SIG-M5 treated with dmso at 0.1 percent for 504 hours (cell line): ENCODE data around the gene FGD3.

Source experiments
- DNase-seq: peaks from one replicate; lab custom pipeline; 2025; ENCODE audit not compliant: unreplicated experiment; lab: John Stamatoyannopoulos, UW

The FGD3 gene

GRCh38 chr9:93027750-93028149 lies 80.4 kb downstream of the FGD3 start:
- DNase-seq, result no peak

GRCh38 chr9:93028448-93029006 lies 81.2 kb downstream of the FGD3 start:
- peak; percentile 87 for DNase-seq

DNA sequence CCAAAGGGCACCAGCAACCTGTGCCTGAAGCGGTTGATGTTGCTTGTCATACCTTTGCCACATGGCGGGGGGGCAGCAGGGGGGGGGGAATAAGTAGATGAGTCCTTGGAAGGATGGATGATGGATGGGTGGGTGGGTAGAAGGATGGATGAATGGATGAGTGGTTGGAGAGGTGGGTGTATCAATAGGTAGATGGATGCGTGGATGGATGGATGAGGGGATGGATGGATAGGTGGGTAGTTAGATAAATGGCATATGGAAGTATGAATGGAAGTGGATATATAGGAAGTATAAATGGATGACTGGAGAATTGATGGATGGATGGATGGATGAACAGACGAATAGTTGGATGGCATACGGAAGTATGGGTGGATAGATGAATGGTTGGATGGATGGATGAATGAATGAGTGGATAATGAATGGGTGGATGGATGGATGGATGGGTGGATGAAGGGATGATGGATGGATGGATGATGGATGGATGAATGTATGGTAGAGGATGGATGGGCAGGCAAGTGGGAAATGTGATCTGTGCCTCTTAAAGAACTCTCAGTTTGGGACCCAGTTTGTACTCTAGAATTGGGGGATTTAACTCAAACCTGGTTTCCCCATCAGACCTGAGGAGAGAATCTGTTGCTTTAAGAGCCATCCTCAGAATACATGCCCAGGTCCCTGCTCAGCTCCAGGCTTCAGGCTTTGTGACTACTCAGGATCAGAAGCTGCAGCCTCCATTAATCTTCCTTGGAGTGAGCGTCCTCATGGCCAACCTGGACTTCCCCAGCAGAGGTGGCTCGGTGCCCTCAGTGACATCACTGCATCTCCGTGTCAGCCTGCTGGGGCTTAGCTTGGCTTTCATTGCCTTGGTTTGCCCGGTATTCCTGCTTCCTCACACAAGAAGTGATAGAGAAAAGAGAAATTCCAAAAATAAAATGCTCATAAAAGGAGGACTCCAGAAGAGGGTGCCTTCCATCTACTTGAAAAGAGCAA lies 83.6 kb downstream of the FGD3 start:
- no peak for DNase-seq

DNA sequence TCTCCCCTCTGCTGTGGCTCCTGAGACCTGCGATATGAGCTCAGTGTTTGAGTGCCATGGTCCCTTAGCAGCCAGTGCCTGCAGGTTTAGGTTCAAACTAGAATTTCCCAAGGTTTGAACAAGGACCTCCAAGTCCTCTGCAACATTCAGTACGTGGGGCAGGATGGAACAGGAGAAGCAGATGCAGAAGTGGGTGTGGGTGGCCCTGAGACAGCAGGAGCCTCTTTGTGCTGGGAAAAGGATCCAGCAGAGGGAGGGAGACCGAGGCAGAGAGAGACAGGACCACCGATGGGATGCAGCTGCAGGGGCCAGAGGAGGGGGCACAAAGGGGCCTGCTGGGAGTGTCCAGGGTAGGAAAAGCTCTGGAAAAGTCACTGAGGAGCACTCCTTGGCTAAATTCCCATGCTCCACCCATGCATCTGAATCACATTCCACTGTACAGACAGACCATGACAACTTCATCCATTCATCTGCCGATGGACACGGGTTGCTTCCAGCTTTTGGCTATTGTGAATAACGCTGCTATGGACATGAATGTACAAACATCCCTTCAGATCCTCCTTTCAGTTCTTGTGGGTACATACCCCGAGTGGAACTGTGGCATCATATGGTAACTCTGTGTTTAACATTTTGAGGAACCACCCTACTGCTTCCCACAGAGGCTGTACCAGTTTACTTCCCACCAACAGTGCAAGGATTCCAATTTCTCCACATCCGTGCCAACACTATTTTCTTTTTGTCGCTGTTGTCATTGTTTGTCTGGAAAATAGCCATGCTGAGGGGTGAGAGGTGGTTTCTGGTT lies 84.5 kb downstream of the FGD3 start:
- peak; percentile 61 for DNase-seq

GRCh38 chr9:93032545-93032944 lies 85.2 kb downstream of the FGD3 start:
- no peak for DNase-seq

DNA sequence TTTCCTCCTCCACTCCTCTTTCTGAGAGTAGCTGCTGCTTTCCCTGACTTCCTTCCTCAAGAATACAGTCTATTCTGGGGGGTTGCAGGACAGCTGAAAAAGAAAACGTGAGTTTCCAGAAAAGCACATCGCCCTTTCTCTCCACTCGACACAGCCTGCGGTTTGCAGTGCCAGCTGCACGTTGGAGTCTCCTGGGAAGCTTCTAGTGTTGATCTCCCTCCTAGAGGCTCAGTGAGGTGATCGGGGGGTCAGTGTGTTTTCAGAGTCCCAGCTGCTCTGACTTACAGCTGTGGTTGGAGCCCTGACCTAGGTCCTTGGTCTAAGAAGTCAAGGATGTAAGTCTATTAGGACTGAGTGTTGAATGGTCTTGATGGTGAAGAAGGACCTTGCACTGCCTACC lies 86.2 kb downstream of the FGD3 start:
- DNase-seq, result peak; percentile 80

- no peak for DNase-seq
Observed at GRCh38 chr9:93035106-93035660, 87.9 kb downstream of the FGD3 start.

DNA sequence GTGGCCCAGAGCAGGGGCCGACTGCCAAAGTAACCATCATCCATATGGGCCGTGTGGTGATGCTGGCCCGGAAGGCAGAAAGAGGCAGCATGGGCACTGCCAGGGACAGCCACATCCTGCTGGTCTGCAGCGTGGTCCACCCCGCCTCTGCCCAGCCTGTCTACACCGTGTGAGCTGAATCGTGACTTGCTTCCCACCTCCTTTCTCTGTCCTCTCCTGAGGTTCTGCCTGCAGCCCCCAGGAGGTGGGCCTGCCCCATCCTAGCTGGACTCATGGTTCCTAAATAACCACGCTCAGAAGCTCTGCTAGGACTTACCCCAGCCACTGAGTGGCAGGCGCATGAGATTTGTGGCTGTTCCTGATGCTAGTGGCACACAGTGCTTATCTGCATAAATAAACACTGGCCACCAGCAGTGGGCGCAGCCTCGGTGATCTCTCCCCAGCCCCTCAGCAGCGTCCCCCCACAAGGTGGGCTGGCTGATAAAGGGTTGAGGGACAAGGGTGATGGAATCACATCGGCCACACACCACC lies 88.6 kb downstream of the FGD3 start:
- no peak for DNase-seq

- DNase-seq, result no peak
Observed at GRCh38 chr9:93036887-93037475, 89.7 kb downstream of the FGD3 start.

DNA sequence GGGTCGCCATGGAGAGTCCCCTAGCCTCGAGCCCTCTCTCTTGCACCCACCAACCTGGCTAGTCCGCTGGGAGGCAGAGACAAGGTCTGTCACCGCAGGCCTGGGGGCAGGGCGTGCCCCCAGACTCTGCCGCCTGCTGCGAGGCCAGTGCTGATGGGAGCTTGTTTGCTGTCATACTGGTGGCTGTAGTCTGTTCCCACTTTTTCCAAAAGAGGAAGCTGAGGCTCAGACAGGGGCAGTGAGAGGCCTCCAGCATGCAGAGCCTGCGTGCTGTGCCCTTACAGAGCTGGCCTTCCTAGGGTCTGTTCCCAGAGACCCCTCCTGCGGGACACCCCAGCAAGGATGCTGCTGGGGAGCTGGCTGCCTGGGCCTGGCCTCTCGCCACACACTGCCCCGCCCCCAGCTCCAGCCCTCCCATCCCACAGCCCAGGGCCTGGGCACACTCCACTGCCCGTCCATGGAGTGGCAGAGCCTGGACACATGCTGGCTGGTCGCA lies 90.2 kb downstream of the FGD3 start:
- peak; percentile 79 for DNase-seq

- DNase-seq, result no peak
Observed at GRCh38 chr9:93038918-93039317, 91.6 kb downstream of the FGD3 start.

GRCh38 chr9:93039456-93039855 lies 92.1 kb downstream of the FGD3 start:
- DNase-seq, result no peak

DNA sequence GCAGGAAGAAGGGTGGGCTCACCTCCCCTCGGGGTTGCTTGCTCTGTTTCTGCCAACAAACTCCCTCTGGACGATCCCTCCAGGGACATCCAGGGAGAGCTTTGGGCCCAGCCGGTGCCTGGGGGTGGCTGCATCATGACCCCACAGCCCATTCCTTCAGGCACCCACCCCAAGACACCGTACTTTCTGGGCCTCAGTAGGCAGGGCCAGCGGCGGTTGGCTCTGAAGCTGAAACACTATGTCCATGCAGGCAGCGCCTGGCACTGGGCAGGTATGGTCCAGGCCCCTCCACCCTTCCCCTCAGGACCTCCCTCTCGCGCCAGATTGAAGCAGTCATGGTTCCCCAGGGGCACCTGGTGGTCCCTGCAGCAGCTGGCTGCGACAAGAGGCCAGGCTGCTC lies 92.7 kb downstream of the FGD3 start:
- no peak for DNase-seq

DNA sequence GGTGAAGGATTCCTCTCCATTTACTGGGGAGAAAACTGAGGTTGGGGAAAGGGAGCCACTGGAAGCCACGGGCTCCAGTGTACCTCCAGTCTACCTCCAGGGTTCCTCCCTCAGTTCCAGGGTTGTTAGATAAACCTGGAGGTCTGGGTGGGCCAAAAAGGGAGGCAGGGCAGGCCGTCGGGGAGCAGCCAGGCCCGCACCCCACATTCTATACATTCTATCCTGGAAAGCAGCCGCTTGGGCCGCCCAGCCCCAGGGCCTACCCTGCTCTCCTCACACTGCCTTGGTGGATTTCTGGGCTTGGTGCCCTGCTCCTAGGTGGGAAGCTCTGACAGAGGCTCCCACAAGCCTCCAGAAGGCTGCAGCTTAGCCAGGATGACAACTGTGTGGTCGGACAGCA lies 93.1 kb downstream of the FGD3 start:
- DNase-seq, result no peak

DNA sequence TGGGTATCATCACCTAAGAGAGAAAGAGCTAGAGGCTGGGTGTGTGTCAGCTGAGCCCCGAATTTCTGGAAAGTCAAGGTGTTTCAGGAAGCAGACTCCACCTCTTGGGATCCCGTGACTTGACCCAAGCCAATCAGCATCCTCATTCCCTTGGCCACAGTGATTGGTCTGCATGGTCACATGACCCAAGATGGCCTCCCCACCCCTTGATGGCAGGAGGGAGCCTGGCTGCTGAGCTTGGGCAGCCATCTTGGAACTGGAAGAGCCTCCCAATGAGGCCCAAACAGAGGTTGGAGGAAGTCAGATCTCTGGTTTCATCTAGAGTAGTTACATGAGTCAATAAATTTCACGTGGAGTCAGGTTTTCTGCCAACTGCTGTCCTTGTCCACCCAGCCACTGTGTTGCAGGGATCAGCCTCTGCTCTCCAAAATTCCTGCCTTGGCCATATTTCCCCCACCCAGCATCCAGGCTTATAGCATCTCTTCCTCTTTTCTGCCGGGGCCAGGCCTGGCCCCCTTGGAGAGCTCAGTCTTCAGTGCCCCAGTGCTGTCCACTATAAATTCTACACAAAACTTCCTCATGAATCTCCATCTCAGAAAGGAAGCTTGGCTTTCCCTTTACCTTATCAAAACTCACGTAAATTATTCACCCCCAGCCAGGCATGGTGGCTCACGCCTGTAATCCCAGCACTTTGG lies 93.9 kb downstream of the FGD3 start:
- no peak for DNase-seq

DNA sequence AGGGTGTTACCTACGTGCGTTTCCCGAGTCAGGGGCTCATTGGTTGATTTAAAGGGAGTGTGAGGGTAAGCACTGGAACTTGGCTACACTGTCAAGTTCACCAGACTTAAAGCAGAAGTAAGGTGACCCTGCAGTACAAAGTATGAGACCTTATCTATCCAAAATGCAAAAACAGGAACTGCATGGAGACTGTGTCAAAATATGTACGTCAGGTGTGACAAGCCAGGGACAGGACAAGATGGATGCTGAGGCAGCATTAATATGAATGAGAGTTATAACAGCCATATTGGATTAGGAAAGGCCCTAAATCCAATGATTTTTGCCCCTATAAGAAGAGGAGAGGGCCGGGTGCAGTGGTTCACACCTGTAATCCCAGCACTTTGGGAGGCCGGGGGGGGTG lies 95.8 kb downstream of the FGD3 start:
- DNase-seq, result peak; percentile 32

GRCh38 chr9:93045521-93045920 lies 98.2 kb downstream of the FGD3 start:
- peak; percentile 75 for DNase-seq

- no peak for DNase-seq
Observed at GRCh38 chr9:93048566-93049448, 101.5 kb downstream of the FGD3 start.

- DNase-seq, result no peak
Observed at GRCh38 chr9:93049491-93049890, 102.2 kb downstream of the FGD3 start.
